ENCODE measurements around the gene RFWD3.

Gene RFWD3

DNA sequence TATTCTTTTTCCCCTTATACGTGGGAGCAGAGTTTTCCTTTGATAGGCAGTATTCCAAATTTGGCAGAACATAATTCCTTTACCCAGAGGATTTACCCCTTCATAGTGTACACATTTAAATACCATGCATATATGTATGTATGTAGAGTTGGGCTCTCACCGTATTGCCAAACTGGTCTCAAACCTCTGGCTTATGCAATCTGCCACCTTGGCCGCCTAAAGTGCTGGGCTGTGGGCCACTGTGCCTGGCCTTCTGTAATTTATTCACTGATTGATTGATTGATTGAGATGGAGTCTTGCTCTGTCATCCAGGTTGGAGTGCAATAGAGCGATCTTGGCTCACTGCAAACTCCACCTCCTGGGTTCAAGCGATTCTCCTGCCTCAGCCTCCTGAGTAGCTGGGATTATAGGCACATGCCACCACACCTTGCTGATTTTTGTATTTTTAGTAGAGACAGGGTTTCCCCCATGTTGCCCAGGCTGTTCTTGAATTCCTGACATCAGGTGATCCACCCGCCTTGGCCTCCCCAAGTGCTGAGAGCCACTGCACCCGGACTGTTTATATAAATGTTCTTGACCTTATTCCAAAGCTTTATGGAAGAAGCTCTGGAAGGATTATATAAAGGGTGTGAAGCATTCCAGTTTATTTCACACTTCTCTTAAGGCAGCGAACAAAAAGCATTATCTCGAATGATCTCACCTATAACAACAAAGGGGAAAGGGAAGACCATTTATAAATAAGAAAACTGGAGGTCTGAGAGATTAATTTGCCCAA, 74.6 kb downstream of the RFWD3 start:
- Mint-ChIP-seq H3K27me3 (ENCODE audit: low read depth) (no peaks in the 10 kb centered on the region), H3K4me1 (ENCODE audit: low read depth) (peaks cover 22% of the 10 kb centered on the region), H3K27ac (no peak overlapping the region), H3K36me3 (ENCODE audit: low read depth) (peaks cover 5% of the 10 kb centered on the region), H3K4me3 (no peak overlapping the region), H3K9me3 (no peaks in the 10 kb centered on the region)

DNA sequence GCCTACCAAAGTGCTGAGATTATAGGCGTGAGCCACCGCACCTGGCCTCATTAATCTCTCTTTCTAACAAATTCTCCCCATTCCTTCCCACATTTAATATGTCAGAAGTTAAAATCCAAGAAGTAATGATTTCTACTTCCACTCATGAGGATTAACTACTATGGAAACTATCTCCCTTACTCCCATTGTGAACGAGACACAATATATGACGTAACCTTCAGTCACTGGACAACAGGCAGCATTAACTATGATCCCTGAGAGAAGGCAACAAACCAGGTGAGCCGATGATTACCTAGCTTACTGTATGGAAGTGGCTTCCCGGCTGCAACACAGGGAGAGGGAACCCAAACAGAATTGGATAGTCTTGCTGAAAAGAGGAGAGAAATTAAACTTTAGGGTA, 79.7 kb downstream of the RFWD3 start:
- Mint-ChIP-seq H3K36me3 (ENCODE audit: low read depth) (peaks cover 5% of the 10 kb centered on the region), H3K27me3 (ENCODE audit: low read depth) (no peaks in the 10 kb centered on the region), H3K9me3 (no peaks in the 10 kb centered on the region), H3K4me3 (no peak overlapping the region), H3K4me1 (ENCODE audit: low read depth) (peaks cover 20% of the 10 kb centered on the region), H3K27ac (no peak overlapping the region)

DNA sequence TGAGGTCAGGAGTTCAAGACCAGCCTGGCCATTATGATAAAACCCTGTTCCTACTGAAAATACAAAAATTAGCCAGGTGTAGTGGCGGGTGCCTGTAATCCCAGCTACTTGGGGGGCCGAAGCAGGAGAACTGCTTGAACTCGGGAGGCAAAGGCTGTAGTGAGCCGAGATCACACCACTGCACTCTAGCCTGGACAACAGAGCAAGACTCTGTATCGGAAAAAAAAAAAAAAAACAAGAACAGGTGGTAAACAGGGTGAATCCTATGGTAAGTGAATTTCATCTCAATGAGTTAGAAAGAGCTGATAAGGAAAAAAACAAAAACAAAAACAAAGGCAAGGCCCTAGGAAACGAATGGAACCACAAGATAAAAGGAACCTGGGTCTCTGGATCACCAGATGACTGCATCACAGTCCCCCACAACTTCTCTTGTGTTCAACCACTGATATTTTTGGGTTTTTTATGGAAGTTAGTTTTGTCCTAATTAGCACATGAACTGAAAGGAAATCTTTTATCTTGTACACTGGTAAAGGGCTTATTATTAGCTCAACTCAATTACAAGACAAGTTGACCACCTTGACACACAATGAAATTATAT, 80.7 kb downstream of the RFWD3 start:
- H3K27ac Mint-ChIP-seq: no peak overlapping the region
- no peaks in the 10 kb centered on the region for H3K9me3 Mint-ChIP-seq
- peaks cover 5% of the 10 kb centered on the region for H3K36me3 Mint-ChIP-seq (ENCODE audit: low read depth)
- peaks cover 24% of the 10 kb centered on the region for H3K4me1 Mint-ChIP-seq (ENCODE audit: low read depth)
- no peak overlapping the region for H3K4me3 Mint-ChIP-seq
- H3K27me3 Mint-ChIP-seq (ENCODE audit: low read depth): no peaks in the 10 kb centered on the region

DNA sequence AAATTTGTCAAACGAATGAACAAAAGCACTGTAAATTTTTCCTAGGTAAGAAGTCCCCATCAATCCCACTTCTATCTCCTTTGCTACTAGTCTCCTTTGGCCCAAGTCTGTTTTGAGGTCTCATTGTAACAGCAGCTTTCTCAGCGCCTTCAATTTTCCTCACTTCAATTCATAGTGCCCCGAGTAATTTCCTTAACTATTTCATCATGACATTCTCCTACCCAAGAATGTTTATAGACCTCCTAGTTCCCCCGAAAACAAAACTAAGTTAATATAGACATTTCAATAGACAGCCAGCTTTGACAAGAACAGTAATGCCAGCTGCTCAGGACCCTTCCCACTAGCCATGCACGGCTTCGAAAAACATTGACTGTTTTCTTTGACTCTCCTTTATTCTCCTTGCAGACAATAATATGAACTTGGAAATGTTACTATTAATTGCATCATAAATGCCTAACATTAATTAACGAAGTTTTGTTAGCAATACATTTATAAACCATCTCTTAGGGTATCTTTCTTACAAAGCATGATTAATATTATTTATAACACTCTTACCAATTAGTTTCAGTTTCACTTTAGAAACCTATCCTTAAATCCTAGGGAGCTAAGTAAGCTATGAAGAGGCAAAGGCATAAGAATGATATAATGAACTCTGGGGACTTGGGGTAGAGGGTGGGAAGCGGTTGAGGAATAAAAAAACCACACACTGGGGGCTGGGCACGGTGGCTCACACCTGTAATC, 82.6 kb downstream of the RFWD3 start:
- H3K4me3 Mint-ChIP-seq: no peak overlapping the region
- H3K27ac Mint-ChIP-seq: no peak overlapping the region
- no peaks in the 10 kb centered on the region for H3K27me3 Mint-ChIP-seq (ENCODE audit: low read depth)
- peaks cover 27% of the 10 kb centered on the region for H3K4me1 Mint-ChIP-seq (ENCODE audit: low read depth)
- H3K36me3 Mint-ChIP-seq (ENCODE audit: low read depth): peaks cover 5% of the 10 kb centered on the region
- H3K9me3 Mint-ChIP-seq: no peaks in the 10 kb centered on the region

DNA sequence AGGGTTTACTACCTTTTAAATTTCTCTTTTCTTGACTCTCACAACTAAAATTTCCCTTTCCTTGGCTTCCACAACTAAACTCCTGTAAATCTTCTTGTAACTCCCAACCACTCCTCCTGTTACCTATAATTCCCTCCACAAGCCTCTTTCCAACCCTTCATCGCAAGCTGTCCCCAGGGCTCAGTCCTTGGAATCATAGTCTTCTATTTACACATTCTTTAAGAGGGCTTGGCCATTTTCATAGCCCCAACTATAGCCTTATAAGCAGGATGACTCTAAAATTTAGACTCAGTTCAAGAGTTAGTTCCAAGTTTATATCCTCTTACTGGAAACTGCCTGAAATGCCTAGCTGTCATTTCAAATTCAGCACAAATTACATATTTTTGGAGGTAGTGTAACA, 83.7 kb downstream of the RFWD3 start:
- Mint-ChIP-seq H3K4me3 (no peak overlapping the region), H3K27me3 (ENCODE audit: low read depth) (no peaks in the 10 kb centered on the region), H3K27ac (peak overlapping the region; percentile 56), H3K36me3 (ENCODE audit: low read depth) (peaks cover 7% of the 10 kb centered on the region), H3K4me1 (ENCODE audit: low read depth) (peaks cover 38% of the 10 kb centered on the region), H3K9me3 (no peaks in the 10 kb centered on the region)

DNA sequence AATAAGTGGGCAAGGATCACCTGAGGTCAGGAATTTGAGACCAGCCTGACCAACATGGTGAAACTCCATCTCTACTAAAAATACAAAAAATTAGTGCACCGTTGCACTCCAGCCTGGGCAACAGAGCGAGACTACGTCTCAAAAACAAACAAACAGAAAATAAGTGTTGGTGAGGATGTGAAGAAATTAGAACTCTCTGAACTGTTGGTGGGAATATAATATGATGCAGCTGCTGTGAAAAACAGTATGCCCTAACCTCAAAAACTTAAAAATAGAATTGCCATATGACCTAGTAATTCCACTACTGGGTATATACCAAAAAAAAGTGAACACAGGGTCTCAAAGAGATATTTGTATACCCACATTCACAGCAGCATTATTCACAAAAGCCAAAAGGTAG, 85.8 kb downstream of the RFWD3 start:
- Mint-ChIP-seq H3K36me3 (ENCODE audit: low read depth) (peaks cover 4% of the 10 kb centered on the region), H3K4me3 (no peak overlapping the region), H3K4me1 (ENCODE audit: low read depth) (peaks cover 30% of the 10 kb centered on the region), H3K27me3 (ENCODE audit: low read depth) (no peaks in the 10 kb centered on the region), H3K9me3 (no peaks in the 10 kb centered on the region), H3K27ac (peak overlapping the region; percentile 24)

DNA sequence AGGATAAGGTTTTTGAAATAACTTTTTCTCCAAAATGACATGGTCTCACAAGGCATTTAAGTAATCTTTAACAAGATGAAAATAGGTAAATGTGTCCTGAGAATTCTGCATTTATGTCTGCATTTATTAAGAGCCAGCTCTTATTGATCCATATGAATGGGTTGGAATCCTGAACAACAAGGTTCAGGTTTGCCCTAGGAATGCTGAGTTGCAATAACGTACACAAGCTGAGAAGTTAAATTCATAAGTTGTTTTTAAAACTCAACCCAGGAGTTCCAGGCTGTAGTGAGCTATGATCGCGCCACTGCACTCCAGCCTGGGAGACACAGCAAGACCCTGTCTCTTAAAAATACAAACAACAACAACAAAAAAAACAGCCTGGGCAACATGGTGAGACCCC, 87.8 kb downstream of the RFWD3 start:
- H3K4me1 Mint-ChIP-seq (ENCODE audit: low read depth): peaks cover 29% of the 10 kb centered on the region
- H3K27ac Mint-ChIP-seq: no peak overlapping the region
- H3K36me3 Mint-ChIP-seq (ENCODE audit: low read depth): peaks cover 5% of the 10 kb centered on the region
- H3K9me3 Mint-ChIP-seq: no peaks in the 10 kb centered on the region
- no peaks in the 10 kb centered on the region for H3K27me3 Mint-ChIP-seq (ENCODE audit: low read depth)
- no peak overlapping the region for H3K4me3 Mint-ChIP-seq

DNA sequence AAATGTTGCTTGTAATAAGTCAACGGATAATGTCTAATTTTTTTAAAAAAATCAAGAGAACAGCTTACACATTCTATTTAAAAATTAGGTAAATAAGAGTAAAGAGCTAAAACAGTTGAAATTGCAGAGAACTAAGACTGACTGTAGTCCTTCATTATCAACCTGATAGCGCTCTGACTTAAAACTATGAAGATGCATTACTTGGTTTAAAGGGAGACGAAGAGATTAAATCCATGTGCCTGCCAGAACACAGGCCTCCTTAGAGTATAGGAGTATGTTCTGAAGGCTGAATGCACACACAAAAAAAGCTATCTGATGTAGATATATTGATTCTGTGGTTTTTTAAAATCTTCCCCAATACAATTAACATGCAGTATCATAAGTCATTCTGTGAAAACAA, 88.2 kb downstream of the RFWD3 start:
- no peaks in the 10 kb centered on the region for H3K9me3 Mint-ChIP-seq
- peaks cover 26% of the 10 kb centered on the region for H3K4me1 Mint-ChIP-seq (ENCODE audit: low read depth)
- H3K27ac Mint-ChIP-seq: no peak overlapping the region
- H3K4me3 Mint-ChIP-seq: peak overlapping the region; percentile 10
- peaks cover 5% of the 10 kb centered on the region for H3K36me3 Mint-ChIP-seq (ENCODE audit: low read depth)
- no peaks in the 10 kb centered on the region for H3K27me3 Mint-ChIP-seq (ENCODE audit: low read depth)

DNA sequence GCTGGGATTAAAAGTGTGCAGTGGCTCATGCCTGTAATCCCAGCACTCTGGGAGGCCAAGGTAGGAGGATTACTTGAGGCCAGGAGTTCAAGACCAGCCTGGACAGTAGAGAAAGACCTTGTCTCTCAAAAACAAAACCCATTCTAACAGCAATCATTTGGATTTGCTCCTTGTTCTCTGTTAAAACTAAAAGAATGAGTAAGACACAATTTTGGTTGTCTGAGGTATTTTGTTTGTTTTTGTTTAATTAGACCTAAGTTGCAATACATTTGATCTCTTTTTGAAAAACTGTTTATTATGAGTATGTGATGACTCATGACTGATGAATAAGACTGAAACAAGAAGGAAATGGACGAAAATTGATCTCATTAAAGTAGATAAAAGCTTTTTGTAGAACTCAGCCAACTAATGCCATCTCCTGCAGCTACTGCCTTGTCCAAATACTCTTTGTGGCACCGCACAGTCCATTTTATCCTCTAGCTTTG, 88.8 kb downstream of the RFWD3 start:
- Mint-ChIP-seq H3K27me3 (ENCODE audit: low read depth) (no peaks in the 10 kb centered on the region), H3K9me3 (no peaks in the 10 kb centered on the region), H3K27ac (peak overlapping the region; percentile 7), H3K36me3 (ENCODE audit: low read depth) (peaks cover 5% of the 10 kb centered on the region), H3K4me3 (peak overlapping the region; percentile 10), H3K4me1 (ENCODE audit: low read depth) (peaks cover 25% of the 10 kb centered on the region)

DNA sequence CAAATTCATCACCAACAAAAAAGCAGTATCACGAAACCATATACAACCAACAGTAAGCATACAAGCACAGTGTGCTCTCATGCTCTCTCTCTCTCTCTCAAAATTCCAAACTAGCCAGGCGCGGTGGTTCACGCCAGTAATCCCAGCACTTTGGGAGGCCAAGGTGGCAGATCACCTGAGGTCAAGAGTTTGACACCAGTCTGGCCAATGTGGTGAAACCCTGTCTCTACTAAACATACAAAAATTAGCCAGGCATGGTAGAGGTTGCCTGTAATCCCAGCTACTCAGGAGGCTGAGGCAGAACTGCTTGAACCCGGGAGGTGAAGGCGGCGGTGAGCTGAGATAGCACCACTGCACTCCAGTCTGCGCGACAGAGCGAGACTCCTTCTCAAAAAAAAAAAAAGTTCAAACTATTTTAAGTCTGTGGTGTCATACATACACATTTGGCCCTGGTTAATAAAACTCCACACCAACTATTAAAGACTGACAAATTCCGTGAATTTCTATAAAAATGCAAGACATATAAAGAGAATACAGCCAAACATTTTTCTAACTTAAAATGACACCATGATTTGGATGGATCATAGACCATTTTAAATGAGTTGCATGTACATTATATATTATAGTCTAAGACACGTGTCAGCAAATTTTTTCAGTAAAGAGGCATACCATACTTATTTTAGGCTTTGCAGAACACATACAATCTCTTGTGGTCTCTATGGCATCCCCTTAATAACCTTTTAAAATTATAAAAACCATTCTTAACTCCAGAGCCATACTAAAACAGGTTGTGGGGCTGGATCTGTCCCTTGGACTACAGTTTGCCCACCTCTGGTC, 90.7 kb downstream of the RFWD3 start:
- Mint-ChIP-seq H3K9me3 (no peaks in the 10 kb centered on the region), H3K27me3 (ENCODE audit: low read depth) (no peaks in the 10 kb centered on the region), H3K4me3 (no peak overlapping the region), H3K4me1 (ENCODE audit: low read depth) (peaks cover 24% of the 10 kb centered on the region), H3K36me3 (ENCODE audit: low read depth) (peaks cover 7% of the 10 kb centered on the region), H3K27ac (no peak overlapping the region)

DNA sequence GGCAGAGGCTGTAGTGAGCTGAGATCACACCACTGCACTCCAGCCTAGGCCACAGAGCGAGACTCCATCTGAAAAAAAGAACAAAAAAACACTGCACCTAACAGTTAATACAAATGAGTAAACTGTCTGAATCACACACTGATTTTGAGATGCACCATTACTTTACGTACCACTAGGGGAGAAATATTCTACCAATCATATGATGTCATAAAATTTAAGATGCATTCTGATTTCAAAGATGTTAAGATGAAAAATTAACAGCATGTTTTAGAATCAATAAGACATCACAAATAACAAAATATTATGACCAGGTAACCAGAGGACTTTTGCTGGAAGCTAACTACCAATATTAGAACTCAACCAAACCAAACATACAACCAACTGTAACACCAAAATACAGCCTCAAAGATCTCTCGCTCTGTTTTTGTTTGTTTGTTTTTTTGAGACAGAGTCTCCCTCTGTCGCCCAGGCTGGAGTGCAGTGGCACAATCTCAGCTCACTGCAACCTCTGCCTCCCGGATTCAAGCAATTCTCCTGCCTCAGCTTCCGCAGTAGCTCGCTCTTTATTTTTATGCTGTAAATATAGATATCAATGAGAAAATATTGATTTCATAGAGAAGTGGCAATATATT, 91.4 kb downstream of the RFWD3 start:
- no peak overlapping the region for H3K27ac Mint-ChIP-seq
- no peaks in the 10 kb centered on the region for H3K27me3 Mint-ChIP-seq (ENCODE audit: low read depth)

DNA sequence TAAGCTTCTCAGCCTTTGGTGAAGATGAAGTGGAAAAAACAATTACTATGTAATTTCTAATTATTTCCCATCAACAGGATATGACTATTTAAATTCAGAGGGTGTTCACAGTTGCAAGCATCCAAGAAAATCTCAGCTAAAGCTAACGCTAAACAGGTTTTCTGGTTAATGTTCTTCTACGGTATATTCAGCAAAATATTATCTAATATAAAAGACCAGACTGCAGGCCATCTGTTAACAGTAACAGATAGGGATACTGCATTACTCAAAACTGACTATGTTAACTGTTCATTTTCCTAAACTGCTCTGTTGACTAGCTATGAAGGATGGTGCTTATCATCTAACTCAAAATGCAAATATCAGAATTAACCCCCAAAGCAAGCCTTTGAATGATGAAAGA, 92.5 kb downstream of the RFWD3 start:
- H3K27ac Mint-ChIP-seq: no peak overlapping the region
- H3K9me3 Mint-ChIP-seq: no peaks in the 10 kb centered on the region
- peaks cover 7% of the 10 kb centered on the region for H3K36me3 Mint-ChIP-seq (ENCODE audit: low read depth)
- H3K4me1 Mint-ChIP-seq (ENCODE audit: low read depth): peaks cover 20% of the 10 kb centered on the region
- H3K27me3 Mint-ChIP-seq (ENCODE audit: low read depth): no peaks in the 10 kb centered on the region
- no peak overlapping the region for H3K4me3 Mint-ChIP-seq

More for the DNA sequence above, 91.4 kb downstream of the RFWD3 start:
- Mint-ChIP-seq H3K9me3 (no peaks in the 10 kb centered on the region), H3K36me3 (ENCODE audit: low read depth) (peaks cover 7% of the 10 kb centered on the region), H3K4me1 (ENCODE audit: low read depth) (peaks cover 20% of the 10 kb centered on the region), H3K4me3 (no peak overlapping the region)

DNA sequence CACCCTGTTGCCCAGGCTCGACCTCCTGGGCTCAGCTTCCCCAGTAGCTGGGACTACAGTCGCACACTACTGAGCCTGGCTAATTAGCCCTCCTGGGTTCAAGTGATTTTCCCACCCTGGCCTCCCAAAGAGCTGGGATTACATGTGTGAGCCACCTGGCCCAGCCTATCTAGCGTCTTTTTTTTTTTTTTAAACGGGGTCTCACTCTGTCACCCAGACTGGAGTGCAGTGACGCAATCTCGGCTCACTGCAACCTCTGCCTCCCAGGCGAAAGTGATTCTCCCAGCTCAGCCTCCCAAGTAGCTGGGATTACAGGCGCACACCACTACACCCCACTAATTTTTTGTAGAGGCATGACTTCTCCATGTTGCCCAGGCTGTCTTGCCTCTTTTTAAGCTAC, 93.1 kb downstream of the RFWD3 start:
- no peak overlapping the region for H3K27ac Mint-ChIP-seq
- H3K4me3 Mint-ChIP-seq: no peak overlapping the region
- H3K4me1 Mint-ChIP-seq (ENCODE audit: low read depth): peaks cover 15% of the 10 kb centered on the region
- no peaks in the 10 kb centered on the region for H3K27me3 Mint-ChIP-seq (ENCODE audit: low read depth)
- no peaks in the 10 kb centered on the region for H3K9me3 Mint-ChIP-seq
- peaks cover 7% of the 10 kb centered on the region for H3K36me3 Mint-ChIP-seq (ENCODE audit: low read depth)
